HPDE6-E6E7 (cell line): Measurements from ENCODE around the gene UBE2G2.

ENCODE experiments used
- DNase-seq: peaks from one replicate; pipeline ENCODE4 v3.0.0; 2011; ENCODE audit warnings: missing footprints; ENCODE audit errors: extremely low spot score

Gene UBE2G2

GRCh38 chr21:44815852-44816628 lies 14.4 kb upstream of the UBE2G2 start:
- DNase-seq, result no peak

- DNase-seq, result no peak
Measured at GRCh38 chr21:44815225-44815624, 13.6 kb upstream of the UBE2G2 start.

DNA sequence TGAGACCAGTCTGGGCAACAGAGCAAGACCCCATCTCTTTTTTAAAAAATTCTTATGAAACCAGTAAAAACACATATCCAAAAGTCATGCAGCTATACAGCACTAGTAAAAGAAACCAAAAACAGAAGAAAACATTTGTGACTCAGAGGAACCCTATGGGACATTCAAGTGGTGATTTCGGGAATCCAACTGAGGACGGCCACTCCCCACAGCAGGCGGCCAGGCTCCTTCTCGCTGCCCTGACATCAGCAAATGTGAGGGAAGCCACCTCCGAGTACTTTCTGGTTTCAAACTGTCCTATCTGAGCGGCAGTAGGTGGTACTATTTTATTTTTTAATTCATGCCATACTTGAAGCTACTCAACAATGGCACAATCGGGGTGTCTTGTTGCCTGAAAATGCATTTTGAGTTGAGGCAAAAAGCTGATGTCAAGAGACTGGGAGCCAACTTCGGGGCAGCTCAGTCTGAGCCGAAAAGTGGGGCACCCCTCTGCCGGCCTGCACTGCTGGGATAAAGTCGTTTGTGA lies 12.9 kb upstream of the UBE2G2 start:
- DNase-seq, result no peak

- no peak for DNase-seq
Measured at GRCh38 chr21:44813727-44814126, 12.1 kb upstream of the UBE2G2 start.

- no peak for DNase-seq
Measured at GRCh38 chr21:44813149-44813548, 11.5 kb upstream of the UBE2G2 start.

DNA sequence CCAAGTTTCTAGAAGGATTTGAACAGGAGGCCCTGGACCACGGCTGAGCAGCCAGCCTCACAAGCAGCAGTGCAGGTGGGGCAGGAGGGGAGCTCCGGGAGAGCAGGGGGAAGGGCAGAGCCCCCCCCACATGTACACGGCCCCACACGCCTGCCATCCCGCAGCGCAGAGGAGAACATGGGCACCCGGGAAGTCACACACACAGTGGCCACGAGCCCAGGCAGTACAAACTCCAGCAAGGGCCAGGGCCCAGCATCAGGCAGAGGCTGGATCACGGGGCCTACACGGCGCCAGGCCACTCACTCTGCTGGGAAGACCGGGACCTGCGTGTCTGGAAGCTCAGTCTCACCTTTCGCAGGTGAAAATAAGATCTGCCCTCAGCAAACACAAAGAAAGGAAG lies 11.0 kb upstream of the UBE2G2 start:
- DNase-seq, result no peak

DNA sequence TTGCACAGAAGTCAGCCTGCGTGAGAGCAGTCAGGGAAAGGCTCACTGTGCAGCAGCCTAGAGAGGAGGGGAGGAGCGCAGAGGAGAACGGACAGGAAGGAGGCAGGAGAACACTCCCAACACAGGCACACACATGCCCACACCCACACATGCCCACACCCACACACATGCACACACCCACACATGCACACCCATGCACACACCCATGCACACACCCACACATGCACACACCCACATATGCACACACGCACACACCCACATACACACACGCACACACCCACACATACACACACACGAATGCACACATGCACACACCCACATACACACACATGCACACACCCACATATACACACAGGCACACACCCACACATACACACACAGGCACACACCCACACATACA lies 9.2 kb upstream of the UBE2G2 start:
- no peak for DNase-seq

DNA sequence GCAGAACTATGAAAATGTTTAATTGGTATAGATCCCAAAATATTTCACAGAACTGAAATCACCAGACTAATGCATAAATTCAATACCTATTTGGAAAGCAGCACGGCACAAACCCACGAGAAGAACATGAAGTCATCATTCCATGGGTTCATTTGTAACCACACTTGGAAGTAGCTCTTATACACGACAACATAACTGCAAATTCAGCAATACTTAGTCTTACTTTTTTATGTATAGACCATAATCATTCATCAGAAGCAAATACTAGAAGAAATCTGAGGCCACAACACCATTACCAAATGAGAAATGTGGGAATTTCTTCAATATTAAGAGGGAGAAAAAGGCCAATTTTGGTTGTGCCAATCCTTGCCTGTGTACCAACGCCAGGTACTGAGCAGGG lies 4.2 kb upstream of the UBE2G2 start:
- DNase-seq, result no peak

DNA sequence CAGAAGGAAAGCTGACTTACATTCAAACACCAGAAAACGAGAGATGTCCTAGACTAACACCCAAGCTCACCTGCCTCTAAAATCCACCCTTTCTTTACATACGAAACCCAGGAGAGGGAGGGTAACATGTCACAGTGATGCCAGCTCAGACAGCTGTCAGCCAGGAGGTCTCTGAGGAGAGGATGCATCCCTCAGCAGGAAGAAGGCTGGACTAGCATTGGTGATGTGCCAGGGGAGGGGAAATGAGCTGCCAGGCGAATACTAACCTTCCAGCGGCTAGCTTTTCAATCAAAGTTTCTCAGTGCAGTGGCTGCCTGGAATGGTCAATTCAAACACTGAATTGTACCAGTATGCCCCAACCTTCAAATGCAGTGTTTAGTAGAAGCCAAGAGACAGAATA lies 3.6 kb upstream of the UBE2G2 start:
- DNase-seq, result no peak

DNA sequence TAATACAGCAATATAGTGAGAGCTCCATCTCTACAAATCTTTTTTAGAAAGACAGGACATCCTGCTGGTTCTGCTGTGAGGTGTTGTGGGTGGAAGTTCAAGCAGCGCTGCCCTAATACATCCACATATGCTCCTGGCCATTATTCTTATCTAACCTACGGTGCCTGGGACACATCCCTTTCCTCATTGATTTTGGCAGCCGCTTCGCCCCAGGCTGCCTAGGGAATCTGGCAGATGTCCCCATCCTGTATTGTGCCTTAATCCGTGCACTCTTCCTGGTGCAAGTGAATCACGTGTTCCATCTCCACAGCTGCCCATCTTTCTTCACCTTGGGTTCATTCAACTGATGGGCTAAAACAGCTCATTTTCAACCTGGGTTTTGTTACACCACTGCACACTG lies 3.1 kb upstream of the UBE2G2 start:
- no peak for DNase-seq

DNA sequence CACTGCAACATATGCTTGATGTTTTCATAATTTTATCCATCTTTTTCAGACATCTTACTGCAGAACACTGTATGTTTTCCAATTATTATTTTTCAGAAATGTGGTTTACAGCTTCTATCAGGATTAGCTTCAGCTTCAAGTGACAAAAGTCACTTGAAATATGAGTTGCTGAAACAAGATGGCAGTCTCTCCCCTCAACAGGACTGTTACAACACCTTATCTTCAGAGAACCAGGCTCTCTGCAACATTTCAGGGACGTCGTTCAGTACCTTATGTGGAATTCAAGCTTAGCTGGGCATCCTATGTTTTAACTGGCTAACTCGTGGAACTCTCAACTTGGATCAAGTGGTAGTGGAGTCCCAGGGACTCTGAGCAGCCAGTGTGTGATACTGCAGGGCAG lies 2.0 kb upstream of the UBE2G2 start:
- no peak for DNase-seq

DNA sequence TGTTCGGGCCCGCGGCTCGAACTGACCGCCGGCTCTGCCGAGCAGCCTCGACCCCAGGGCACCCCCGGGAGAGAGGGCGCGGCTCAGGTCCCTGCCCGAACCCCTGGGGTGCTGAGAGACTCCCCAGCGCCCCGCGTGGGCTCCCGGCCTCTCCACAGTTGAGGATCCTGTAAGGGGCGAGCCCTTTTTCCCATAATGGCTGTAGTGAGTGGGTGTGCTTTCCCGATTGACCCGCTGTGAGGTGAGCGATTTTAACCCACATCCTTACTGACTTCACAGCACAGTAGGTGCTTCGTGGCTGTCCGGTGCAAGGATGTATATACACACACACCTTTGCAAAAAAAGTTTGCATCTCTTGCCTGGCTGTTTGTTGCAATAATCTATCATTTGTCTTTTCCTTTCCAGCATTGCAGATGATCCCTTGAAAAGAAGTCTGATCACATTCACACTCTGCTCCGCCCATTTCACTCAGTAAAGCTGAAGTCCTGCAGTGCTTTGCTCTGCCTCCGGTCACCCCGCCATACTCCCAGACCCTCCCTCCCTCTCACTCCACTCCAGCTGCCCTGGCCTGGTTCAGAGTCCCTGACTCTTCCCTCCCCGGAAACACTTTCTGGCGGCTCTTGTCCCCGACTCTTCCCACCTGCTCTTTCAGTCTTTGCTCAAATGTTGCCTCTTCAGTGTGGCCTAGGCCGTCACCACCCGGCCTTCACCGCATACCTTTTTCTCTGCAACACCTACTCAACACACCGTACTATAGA lies 955 bp upstream of the UBE2G2 start:
- DNase-seq, result no peak

GRCh38 chr21:44800971-44801467 lies 601 bp downstream of the UBE2G2 start:
- DNase-seq, result no peak

GRCh38 chr21:44800103-44800502 lies 1.5 kb downstream of the UBE2G2 start:
- DNase-seq, result no peak

GRCh38 chr21:44799646-44800045 lies 2.0 kb downstream of the UBE2G2 start:
- DNase-seq, result no peak

DNA sequence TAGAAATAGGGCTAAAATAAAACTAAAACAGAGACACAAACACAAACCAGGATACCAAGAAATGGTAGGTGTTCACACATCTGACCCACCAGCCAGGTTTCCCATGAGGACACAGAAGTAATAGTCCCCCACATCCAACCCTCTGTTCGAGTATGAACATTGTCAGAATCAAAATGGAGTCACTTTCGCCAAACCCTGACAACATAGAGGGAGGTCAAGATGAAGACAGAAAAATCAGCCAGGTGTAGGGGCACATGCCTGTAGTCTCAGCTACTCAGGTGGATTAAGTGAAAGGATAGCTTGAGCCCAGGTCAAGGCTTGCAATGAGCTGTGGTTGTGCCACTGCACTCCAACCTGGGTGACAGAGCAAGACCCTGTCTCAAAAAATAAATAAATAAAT lies 3.8 kb downstream of the UBE2G2 start:
- DNase-seq, result no peak

DNA sequence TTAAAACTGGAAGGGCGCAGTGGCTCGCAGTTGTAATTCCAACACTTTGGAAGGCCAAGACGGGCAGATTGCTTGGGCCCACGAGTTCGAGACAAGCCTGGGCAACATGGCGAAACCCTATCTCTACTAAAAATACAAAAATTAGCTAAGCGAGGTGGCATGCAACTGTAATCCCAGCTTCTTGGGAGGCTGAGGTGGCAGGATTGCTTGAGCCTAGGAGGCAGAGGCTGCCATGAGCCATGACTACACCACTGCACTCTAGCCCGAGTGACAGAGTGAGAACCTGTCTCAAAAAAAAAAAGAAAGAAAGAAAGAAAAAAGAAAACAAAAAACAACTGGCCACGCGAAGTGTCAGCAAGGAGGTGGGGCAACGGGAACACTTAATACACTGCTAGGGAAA lies 6.3 kb downstream of the UBE2G2 start:
- no peak for DNase-seq

- DNase-seq, result no peak
Measured at GRCh38 chr21:44793592-44794374, 7.8 kb downstream of the UBE2G2 start.

- DNase-seq, result peak; percentile 76
Measured at GRCh38 chr21:44792702-44793591, 8.7 kb downstream of the UBE2G2 start.

DNA sequence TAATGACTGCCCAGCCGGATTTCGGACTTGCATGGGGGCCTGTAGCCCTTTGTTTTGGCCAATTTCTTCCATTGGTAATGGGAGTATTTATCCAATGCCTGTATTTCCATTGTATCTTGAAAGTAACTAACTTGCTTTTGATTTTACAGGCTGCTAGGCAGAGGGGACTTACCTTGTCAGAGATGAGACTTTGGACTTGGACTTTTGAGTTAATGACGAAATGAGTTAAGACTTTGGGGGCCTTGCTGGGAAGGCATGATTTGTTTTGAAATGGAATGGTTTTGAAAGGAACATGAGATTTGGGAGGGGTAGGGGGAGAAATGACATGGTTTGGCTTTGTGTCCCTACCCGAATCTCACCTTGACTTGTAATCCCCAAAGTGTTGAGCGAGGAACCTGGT lies 9.6 kb downstream of the UBE2G2 start:
- DNase-seq, result no peak

DNA sequence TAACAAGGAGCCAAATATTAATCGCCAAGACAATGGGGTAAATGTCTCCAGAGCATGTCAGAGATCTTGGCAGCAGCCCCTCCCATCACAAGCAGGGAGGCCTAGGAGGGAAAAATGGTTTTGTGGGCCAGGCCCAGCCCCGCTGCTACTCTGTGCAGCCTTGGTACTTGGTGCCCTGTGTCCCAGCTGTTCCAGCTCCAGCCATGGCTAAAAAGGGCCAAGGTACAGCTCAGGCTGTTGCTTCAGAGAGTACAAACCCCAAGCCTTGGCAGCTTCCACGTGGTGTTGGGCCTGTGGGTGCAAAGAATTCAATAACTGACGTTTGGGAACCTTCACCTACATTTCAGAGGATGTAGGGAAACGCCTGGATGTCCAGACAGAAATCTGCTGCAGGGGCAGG lies 10.4 kb downstream of the UBE2G2 start:
- no peak for DNase-seq
